Kidney (tissue), 14 donors: ENCODE results near the gene ARHGAP1. TPM values are rescaled to one million over a fixed set of nuclear protein-coding genes. Genes with fewer than 3 reads are reported as not detected.

ENCODE experiments used
- DNase-seq, 5 donors: peaks; one replicate each; pipeline ENCODE4 v3.0.0-alpha.2; 2013 to 2020
- FAIRE-seq: peaks from 2 replicates; lab custom pipeline; 2012; peaks lifted over from hg19 to GRCh38; lab: Jason Lieb, UNC
- H3K27ac ChIP-seq, 2 donors: one replicate each; pipeline ENCODE4 v1.7.0; 2013; ENCODE audit warnings: low read depth in 2 of 2, low read length in 2 of 2, inconsistent platforms in 1 of 2
- H3K27me3 ChIP-seq: one replicate; pipeline ENCODE4 v1.7.1; 2013; ENCODE audit warnings: low read length, inconsistent platforms; ENCODE audit not compliant: control insufficient read depth, insufficient read depth
- H3K36me3 ChIP-seq, 3 donors: one replicate each; pipeline versions ENCODE4 v1.7.0 to v1.7.1; 2013; ENCODE audit warnings: low read length in 3 of 3, control low read depth in 1 of 3, inconsistent platforms in 1 of 3; ENCODE audit not compliant: insufficient read depth in 3 of 3, control insufficient read depth in 2 of 3
- H3K4me1 ChIP-seq, 3 donors: one replicate each; pipeline versions ENCODE4 v1.7.0 to v1.7.1; 2013; ENCODE audit warnings: low read length in 3 of 3, inconsistent platforms in 1 of 3, low read depth in 1 of 3; ENCODE audit not compliant: control insufficient read depth in 2 of 3, insufficient read depth in 2 of 3
- H3K4me3 ChIP-seq, 3 donors: one replicate each; pipeline versions ENCODE4 v1.7.0 to v1.8.1; 2013; ENCODE audit warnings: low read length in 3 of 3, control low read depth in 1 of 3, inconsistent platforms in 1 of 3
- H3K9ac ChIP-seq, 3 donors: one replicate each; pipeline versions ENCODE4 v1.7.0 to v1.7.1; 2013; ENCODE audit warnings: low read length in 3 of 3, control low read depth in 1 of 3, inconsistent platforms in 1 of 3
- H3K9me3 ChIP-seq, 3 donors: one replicate each; pipeline versions ENCODE4 v1.7.0 to v1.7.1; 2013; ENCODE audit warnings: low read length in 3 of 3, control low read depth in 1 of 3, inconsistent platforms in 1 of 3; ENCODE audit not compliant: control insufficient read depth in 2 of 3, insufficient read depth in 1 of 3
- intact Hi-C: fragments of 100-400 bp; cut with DNase I; formaldehyde crosslinking; loops from one replicate; pipeline ENCODE4 v1.11.1; 2022
- polyA plus RNA-seq: library from polyadenylated mRNA; stranded (reverse); fragments of 350-450 nt; fragmentation: Illumina TruSeq; extraction: RNeasy Lipid Tissue Mini Kit (QIAGEN cat#74804); gene quantifications from one replicate; pipeline ENCODE4 v1.2.3, GENCODE V29; 2014; ENCODE audit warnings: low read depth, low replicate concordance; ENCODE audit not compliant: insufficient read depth
- total RNA-seq: library from RNA; stranded (reverse); fragmentation: NEBNext Ultra II Directional; extraction: Animal tissue kit (Norgen Biotek cat#: 25700); gene quantifications from one replicate; pipeline ENCODE4 v1.2.1, GENCODE V29; 2021
- TF ChIP-seq, protein P1 (sequence below): IDR thresholded peaks from 3 replicates; pipeline ENCODE4 v1.5.1; 2012; ENCODE audit warnings: mild to moderate bottlenecking, moderate library complexity, borderline replicate concordance; ENCODE audit not compliant: insufficient read depth; ENCODE audit errors: extremely low read depth
- donor health status: control.
- donor health status: control.
- donor health status: control.
- donor health status: control.
- donor health status: control.
- donor health status: DM: yes; HTN: yes; CAD: no.
- donor health status: Normal renal cell carcinoma (clear cell type).

The ARHGAP1 gene
- total and polyA plus RNA-seq, 2 donors from 2014 or later = 35.5 to 137 TPM

DNA sequence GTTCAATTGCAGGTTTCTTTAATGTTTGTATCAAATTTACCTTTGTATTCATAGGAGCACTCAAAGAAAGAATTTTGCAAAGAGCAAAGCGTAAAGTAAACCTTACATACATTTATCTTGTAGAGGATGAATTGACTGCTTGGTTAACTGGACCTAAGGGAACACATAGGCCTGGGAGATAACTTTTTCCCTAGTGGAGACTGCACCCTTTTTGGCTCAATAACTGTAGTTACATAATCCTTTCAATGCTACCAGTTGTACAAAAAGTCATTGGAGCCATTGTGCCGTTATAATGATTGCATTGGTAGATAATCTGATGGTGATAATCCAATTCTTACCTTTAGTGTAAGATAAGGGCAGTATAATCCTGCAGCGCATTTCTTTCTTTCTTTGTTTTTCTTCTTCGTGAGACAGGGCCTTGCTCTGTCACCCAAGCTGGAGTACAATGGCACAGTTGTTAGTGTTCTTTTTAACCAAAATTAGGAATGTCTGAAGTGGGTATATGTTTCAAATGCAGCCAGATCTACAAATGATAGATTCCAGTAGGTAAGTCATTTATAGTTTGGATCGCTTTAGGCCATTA, 64.8 kb downstream of the ARHGAP1 start:
- intact Hi-C loops = no loop called here
- Histone ChIP-seq H3K36me3 (peaks cover 3 to 9% (median 9%) of the 10 kb centered on the region in 3 donors), H3K27ac (no peak overlapping the region), H3K4me1 (peaks cover 0 to 7% (median 0%) of the 10 kb centered on the region in 3 donors), H3K9ac (no peak overlapping the region), H3K9me3 (no peaks in the 10 kb centered on the region), H3K27me3 (no peaks in the 10 kb centered on the region), H3K4me3 (no peak overlapping the region)
- FAIRE-seq = no peak
- DNase-seq = no peak
- TF ChIP-seq, protein P1, sequence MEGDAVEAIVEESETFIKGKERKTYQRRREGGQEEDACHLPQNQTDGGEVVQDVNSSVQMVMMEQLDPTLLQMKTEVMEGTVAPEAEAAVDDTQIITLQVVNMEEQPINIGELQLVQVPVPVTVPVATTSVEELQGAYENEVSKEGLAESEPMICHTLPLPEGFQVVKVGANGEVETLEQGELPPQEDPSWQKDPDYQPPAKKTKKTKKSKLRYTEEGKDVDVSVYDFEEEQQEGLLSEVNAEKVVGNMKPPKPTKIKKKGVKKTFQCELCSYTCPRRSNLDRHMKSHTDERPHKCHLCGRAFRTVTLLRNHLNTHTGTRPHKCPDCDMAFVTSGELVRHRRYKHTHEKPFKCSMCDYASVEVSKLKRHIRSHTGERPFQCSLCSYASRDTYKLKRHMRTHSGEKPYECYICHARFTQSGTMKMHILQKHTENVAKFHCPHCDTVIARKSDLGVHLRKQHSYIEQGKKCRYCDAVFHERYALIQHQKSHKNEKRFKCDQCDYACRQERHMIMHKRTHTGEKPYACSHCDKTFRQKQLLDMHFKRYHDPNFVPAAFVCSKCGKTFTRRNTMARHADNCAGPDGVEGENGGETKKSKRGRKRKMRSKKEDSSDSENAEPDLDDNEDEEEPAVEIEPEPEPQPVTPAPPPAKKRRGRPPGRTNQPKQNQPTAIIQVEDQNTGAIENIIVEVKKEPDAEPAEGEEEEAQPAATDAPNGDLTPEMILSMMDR = no peak

DNA sequence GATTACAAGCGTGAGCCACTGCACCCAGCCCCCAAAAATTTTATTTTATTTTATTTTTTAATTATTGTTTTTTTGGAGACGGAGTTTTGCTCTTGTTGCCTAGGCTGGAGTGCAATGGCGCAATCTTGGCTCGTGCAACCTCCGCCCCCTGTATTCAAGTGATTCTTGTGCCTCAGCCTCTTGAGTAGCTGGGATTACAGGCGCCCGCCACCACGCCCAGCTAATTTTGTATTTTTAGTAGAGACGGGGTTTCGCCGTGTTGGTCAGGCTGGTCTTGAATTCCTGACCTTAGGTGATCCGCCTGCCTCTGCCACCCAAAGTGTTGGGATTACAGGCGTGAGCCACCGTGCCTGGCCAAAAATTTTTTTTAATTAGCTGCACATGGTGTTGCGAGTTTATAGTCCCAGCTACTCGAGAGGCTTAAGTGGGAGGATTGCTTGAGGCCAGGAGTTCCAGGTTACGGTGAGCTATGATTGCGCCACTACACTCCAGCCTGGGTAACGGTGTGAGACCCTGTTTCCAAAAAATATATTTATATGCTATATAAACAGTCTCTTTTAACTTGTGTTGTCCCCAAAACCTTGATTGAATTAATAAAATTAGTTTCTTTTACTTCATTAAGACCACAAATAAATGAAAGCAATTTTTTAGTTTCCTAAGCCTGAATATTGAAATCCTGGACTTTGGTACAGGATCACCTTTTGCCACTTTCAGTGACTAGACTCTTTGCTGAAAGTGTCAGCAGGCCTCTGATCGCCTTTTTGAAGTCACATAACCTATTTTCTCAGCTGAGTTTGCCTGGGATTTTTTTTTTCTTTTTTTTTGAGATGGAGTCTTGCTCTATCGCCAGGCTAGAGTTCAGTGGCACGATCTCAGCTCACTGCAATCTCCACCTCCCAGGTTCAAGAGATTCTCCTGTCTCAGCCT, 66.9 kb downstream of the ARHGAP1 start:
- H3K9me3 ChIP-seq = no peaks in the 10 kb centered on the region
- DNase-seq (no peak), FAIRE-seq (no peak)
- H3K4me3 ChIP-seq = no peak overlapping the region
- peaks cover 2 to 14% (median 9%) of the 10 kb centered on the region in 3 donors for H3K36me3 ChIP-seq
- no peaks in the 10 kb centered on the region for H3K27me3 ChIP-seq
- no peak overlapping the region for H3K27ac ChIP-seq
- TF ChIP-seq, protein P1 = no peak
- H3K4me1 ChIP-seq = no peaks in the 10 kb centered on the region
- intact Hi-C loops = no loop called here
- no peak overlapping the region for H3K9ac ChIP-seq

DNA sequence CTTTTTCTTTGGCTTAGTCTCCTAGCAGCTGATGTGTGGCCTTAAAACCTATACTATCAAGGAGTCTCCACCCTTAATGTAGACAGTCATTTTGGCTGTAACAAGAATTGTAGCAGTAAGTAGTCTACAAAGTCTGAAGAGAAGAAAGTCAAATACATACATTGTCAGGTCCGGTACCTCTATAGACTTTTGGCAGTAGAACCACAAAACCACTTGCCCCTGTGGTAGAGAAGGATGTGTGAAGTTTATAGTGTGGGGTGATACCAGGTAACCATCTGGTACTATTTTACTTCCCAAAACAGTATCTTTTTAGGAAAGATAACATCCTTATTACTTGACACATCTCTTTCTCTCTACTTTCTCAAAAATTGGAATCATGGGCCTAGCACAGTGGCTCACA, 67.9 kb downstream of the ARHGAP1 start:
- FAIRE-seq (no peak), DNase-seq (no peak)
- Histone ChIP-seq H3K36me3 (peaks cover 2 to 14% (median 9%) of the 10 kb centered on the region in 3 donors), H3K4me3 (no peak overlapping the region), H3K9ac (no peak overlapping the region), H3K27me3 (no peaks in the 10 kb centered on the region), H3K27ac (no peak overlapping the region), H3K9me3 (no peaks in the 10 kb centered on the region), H3K4me1 (no peaks in the 10 kb centered on the region)
- TF ChIP-seq, protein P1 = no peak
- intact Hi-C loops = no loop called here
